B cell (primary cell): ENCODE data around the gene SPPL2A.

Experiments
- EZH2 ChIP-seq: IDR thresholded peaks from 2 replicates; pipeline ENCODE4 v1.6.1; 2012; ENCODE audit warnings: borderline replicate concordance, low read depth, mild to moderate bottlenecking, moderate library complexity, low read length; ENCODE audit not compliant: insufficient read depth, poor library complexity, severe bottlenecking
- TF ChIP-seq, protein P1 (sequence below): fragments of 200-600 bp; IDR thresholded peaks from one replicate; pipeline ENCODE4 v1.8.0; 2022; ENCODE audit warnings: antibody characterized with exemption, mild to moderate bottlenecking

- no peak for TF ChIP-seq EZH2
- TF ChIP-seq, protein P1, sequence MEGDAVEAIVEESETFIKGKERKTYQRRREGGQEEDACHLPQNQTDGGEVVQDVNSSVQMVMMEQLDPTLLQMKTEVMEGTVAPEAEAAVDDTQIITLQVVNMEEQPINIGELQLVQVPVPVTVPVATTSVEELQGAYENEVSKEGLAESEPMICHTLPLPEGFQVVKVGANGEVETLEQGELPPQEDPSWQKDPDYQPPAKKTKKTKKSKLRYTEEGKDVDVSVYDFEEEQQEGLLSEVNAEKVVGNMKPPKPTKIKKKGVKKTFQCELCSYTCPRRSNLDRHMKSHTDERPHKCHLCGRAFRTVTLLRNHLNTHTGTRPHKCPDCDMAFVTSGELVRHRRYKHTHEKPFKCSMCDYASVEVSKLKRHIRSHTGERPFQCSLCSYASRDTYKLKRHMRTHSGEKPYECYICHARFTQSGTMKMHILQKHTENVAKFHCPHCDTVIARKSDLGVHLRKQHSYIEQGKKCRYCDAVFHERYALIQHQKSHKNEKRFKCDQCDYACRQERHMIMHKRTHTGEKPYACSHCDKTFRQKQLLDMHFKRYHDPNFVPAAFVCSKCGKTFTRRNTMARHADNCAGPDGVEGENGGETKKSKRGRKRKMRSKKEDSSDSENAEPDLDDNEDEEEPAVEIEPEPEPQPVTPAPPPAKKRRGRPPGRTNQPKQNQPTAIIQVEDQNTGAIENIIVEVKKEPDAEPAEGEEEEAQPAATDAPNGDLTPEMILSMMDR: no peak
Measured at GRCh38 chr15:50665938-50666337, 99.6 kb downstream of the SPPL2A start.
